ENCODE data around the gene HOXA13. TPM values are rescaled to one million over a fixed set of nuclear protein-coding genes. Genes with fewer than 3 reads are reported as not detected.

The HOXA13 gene
- total RNA-seq, 2 donors from 2014 or later: not detected

- peaks cover 15% of the 10 kb centered on the region for H3K9me3 Mint-ChIP-seq
- H3K4me1 Mint-ChIP-seq: peaks cover 8% of the 10 kb centered on the region
- H3K4me3 Mint-ChIP-seq: no peak within 1 kb of the TSS
- H3K9me3 ChIP-seq (ENCODE audit: control insufficient read depth, low read length): peaks cover 16% of the 10 kb centered on the region
- WGBS, 2 experiments (ENCODE audit: insufficient coverage in 1 of 2, insufficient read length in 1 of 2): 19 to 20% methylated on average over 45 to 63 of the region's 63 CpGs
- peak; percentile 63 for DNase-seq
- peaks cover 100% of the 10 kb centered on the region for H3K27me3 ChIP-seq (ENCODE audit: control insufficient read depth, insufficient read depth, low read length, poor library complexity, severe bottlenecking)
- no peaks in the 10 kb centered on the region for H3K36me3 ChIP-seq (ENCODE audit: control insufficient read depth, insufficient read depth, low read length)
- H3K36me3 Mint-ChIP-seq (ENCODE audit: low read depth): no peaks in the 10 kb centered on the region
- TF ChIP-seq, protein P1, sequence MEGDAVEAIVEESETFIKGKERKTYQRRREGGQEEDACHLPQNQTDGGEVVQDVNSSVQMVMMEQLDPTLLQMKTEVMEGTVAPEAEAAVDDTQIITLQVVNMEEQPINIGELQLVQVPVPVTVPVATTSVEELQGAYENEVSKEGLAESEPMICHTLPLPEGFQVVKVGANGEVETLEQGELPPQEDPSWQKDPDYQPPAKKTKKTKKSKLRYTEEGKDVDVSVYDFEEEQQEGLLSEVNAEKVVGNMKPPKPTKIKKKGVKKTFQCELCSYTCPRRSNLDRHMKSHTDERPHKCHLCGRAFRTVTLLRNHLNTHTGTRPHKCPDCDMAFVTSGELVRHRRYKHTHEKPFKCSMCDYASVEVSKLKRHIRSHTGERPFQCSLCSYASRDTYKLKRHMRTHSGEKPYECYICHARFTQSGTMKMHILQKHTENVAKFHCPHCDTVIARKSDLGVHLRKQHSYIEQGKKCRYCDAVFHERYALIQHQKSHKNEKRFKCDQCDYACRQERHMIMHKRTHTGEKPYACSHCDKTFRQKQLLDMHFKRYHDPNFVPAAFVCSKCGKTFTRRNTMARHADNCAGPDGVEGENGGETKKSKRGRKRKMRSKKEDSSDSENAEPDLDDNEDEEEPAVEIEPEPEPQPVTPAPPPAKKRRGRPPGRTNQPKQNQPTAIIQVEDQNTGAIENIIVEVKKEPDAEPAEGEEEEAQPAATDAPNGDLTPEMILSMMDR (conservative IDR thresholded peaks at IDR 0.05): no peak
- no peak within 1 kb of the TSS for H3K9ac ChIP-seq (ENCODE audit: extremely low read depth, low read length, poor library complexity, severe bottlenecking)
- peaks cover 100% of the 10 kb centered on the region for H3K27me3 Mint-ChIP-seq (ENCODE audit: insufficient read depth)
- H3K4me3 ChIP-seq (ENCODE audit: low read length): no peak within 1 kb of the TSS
- no peak within 1 kb of the TSS for H3K27ac Mint-ChIP-seq
- no peaks in the 10 kb centered on the region for H3K4me1 ChIP-seq (ENCODE audit: control insufficient read depth, insufficient read depth, low read length)
- peak within 1 kb of the TSS; percentile 24 for H3K27ac ChIP-seq (ENCODE audit: low read depth, low read length)
Observed at GRCh38 chr7:27147199-27148030, 52.5 kb downstream of the HOXA13 start, which contains the start of gene HOXA6. Gene HOXA6, minus strand, starts transcription at chr7:27147774. Its CDS starts 25 bp downstream, at chr7:27147749.

- DNase-seq: peak; percentile 41
- H3K9me3 ChIP-seq (ENCODE audit: control insufficient read depth, low read length): peaks cover 16% of the 10 kb centered on the region
- H3K9me3 Mint-ChIP-seq: peaks cover 15% of the 10 kb centered on the region
- peaks cover 9% of the 10 kb centered on the region for H3K4me1 Mint-ChIP-seq
- no peak overlapping the region for H3K27ac ChIP-seq (ENCODE audit: low read depth, low read length)
- H3K36me3 ChIP-seq (ENCODE audit: control insufficient read depth, insufficient read depth, low read length): no peaks in the 10 kb centered on the region
- 38 to 55% methylated on average over 2 to 5 of the region's 5 CpGs for WGBS, 2 experiments (ENCODE audit: insufficient coverage in 1 of 2, insufficient read length in 1 of 2)
- H3K27ac Mint-ChIP-seq: no peak overlapping the region
- no peak overlapping the region for H3K9ac ChIP-seq (ENCODE audit: extremely low read depth, low read length, poor library complexity, severe bottlenecking)
- H3K27me3 Mint-ChIP-seq (ENCODE audit: insufficient read depth): peaks cover 100% of the 10 kb centered on the region
- no peak overlapping the region for H3K4me3 Mint-ChIP-seq
- TF ChIP-seq, protein P1 (conservative IDR thresholded peaks at IDR 0.05): no peak
- no peak overlapping the region for H3K4me3 ChIP-seq (ENCODE audit: low read length)
- H3K27me3 ChIP-seq (ENCODE audit: control insufficient read depth, insufficient read depth, low read length, poor library complexity, severe bottlenecking): peaks cover 100% of the 10 kb centered on the region
- H3K36me3 Mint-ChIP-seq (ENCODE audit: low read depth): no peaks in the 10 kb centered on the region
- no peaks in the 10 kb centered on the region for H3K4me1 ChIP-seq (ENCODE audit: control insufficient read depth, insufficient read depth, low read length)
Observed at GRCh38 chr7:27146491-27147198, 53.2 kb downstream of the HOXA13 start.

GRCh38 chr7:27145914-27146412 is 53.9 kb downstream of the HOXA13 start:
- DNase-seq: no peak
- Histone ChIP-seq H3K4me3 (ENCODE audit: low read length) (no peak overlapping the region), H3K27ac (ENCODE audit: low read depth, low read length) (no peak overlapping the region), H3K4me1 (ENCODE audit: control insufficient read depth, insufficient read depth, low read length) (no peaks in the 10 kb centered on the region), H3K36me3 (ENCODE audit: control insufficient read depth, insufficient read depth, low read length) (no peaks in the 10 kb centered on the region), H3K9ac (ENCODE audit: extremely low read depth, low read length, poor library complexity, severe bottlenecking) (no peak overlapping the region), H3K27me3 (ENCODE audit: control insufficient read depth, insufficient read depth, low read length, poor library complexity, severe bottlenecking) (peaks cover 100% of the 10 kb centered on the region), H3K9me3 (ENCODE audit: control insufficient read depth, low read length) (peaks cover 16% of the 10 kb centered on the region)
- WGBS, 2 experiments (ENCODE audit: insufficient coverage in 1 of 2, insufficient read length in 1 of 2): 71 to 80% methylated on average over 9 to 11 of the region's 11 CpGs
- H3K27ac Mint-ChIP-seq: no peak overlapping the region
- H3K27me3 Mint-ChIP-seq (ENCODE audit: insufficient read depth): peaks cover 100% of the 10 kb centered on the region
- H3K36me3 Mint-ChIP-seq (ENCODE audit: low read depth): no peaks in the 10 kb centered on the region
- H3K4me3 Mint-ChIP-seq: no peak overlapping the region
- TF ChIP-seq, protein P1 (conservative IDR thresholded peaks at IDR 0.05): no peak
- peaks cover 9% of the 10 kb centered on the region for H3K4me1 Mint-ChIP-seq
- peaks cover 15% of the 10 kb centered on the region for H3K9me3 Mint-ChIP-seq

Data from endodermal cell (in vitro differentiated cells).